KBM-7 (cell line): ENCODE results near the gene ICAM1.

Experiments
- DNase-seq: peaks from one replicate; pipeline ENCODE4 v3.0.0-alpha.2; 2015
- in situ Hi-C: fragments of 300-500 bp; cut with MboI; formaldehyde crosslinking; loops from 2 replicates; pipeline ENCODE4 v1.14.3; 2020; ENCODE audit warnings: low sequenced_read_pairs, low pct_unique_long_range_greater_than_20kb, mixed read lengths

Gene ICAM1

DNA sequence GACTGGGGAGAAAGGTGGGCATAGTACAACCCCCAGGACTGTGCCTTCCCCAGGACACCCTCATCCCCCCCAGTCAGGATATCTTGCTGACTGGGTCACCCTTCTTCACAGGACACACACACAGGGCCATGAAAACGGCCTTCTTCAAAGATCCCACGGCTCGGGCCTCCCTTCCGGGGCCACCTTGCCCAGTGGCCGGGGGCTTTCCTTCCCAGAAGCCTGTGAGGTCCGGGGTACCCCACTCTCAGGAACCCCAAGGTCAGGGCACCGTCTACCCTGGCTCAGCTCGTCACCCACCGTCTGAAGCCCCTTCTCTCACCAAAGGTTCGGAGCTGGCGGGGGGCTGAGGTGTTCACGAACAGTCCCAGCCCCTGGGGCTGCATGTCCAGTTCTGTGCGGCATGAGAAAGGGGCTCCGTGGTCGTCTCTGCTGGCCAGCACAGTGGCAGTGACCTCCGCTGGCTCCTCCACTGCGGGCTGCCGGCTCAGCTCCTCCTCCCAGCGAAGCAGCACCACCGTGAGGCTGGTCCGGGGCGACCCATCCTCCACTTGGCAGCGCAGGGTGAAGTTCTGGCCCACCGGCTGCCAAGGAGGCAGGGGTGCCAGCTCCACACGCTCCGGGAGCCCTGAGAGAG, 64.5 kb downstream of the ICAM1 start:
- DNase-seq = no peak
- in situ Hi-C loops = no loop called here
